Bone marrow (tissue), 2 donors: ENCODE data around the gene PYCR2.

Experiments used
- DNase-seq, 2 donors: peaks; one replicate each; lab custom pipeline; 2025; lab: John Stamatoyannopoulos, UW

The PYCR2 gene

DNA sequence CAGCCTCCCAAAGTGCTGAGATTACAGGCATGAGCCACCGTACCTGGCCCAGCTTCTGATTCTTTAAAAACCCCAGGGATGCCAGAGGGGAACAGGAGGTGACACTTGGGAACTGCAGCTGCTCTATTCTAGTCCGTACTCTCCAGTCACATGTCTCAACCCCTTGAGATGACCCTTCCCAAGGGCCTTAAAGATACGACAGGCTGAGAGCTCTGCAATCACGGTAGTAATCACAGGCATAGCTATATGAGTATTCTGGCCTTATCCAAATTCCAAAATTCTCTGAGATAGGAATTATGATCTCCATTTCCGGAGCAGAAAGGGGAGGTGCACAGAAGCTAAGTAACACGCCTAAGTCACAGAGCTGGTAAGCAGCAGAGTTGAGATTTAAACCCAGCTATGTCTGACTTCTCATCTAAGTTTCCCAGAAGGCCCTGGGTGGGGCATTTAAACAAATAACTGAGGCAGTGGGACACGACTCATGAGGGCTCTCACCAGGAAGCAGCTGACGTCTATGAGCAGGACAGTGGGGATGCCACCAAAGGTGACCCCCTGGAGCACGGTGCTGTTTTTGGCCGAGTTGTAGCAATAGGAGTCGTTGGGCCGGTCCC is 47.0 kb downstream of the PYCR2 start:
- DNase-seq: no peak

DNA sequence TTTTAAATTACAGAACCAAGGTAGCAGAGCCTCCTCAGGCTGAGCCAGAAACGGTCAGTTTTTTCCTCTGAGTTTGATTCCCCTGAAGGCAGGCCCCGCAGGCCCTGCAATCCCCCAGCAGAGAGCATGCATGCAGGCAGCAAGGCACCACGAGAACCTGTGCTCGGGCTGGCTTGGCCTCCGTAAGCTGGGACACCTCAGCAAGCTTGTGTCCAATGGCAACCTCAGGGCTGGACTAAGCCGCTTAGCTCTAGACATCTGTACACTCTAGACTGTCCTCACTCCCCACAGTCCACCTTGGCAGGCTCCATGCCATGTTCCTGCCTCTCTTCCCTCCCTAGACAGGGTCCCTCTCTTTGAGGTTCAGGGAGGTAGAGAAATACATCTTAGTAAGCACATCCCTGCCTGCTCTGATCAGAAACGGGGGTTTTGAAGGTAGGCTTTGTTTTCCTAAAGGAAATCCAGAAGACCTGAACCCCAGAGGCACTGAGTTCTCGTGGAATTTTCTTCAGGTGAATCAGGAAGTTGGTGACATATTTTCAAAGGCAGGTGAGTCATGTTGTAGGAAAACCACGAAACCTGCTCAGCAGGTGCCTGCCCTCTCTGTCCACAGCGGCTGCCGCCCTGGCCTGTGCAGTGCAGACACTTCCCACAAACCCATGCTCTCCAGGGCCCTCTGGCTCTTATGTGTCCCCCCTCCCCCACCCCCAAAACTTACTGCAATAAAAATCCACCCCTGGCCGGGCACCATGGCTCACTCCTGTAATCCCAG is 48.8 kb downstream of the PYCR2 start:
- no peak for DNase-seq

DNA sequence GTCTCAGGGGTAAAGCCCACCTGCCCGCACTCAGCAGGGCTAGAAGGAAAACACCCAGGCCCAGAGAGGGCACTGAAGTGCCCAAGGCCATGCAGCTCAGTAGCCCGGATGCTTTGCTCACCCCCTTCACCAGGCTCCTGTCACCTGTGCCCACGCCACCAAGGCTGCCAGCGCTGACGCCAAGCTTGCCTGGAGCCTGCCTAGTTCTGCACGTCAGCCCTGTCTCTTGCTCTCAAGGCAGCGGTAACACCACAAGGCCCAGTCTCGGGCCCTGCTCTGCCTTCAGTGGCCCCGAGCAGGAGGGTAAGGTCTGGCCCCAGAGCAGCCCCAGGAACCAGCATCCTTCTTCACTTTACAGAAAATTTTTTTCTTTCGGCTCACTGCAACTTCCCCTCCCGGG is 49.6 kb downstream of the PYCR2 start:
- no peak for DNase-seq

DNA sequence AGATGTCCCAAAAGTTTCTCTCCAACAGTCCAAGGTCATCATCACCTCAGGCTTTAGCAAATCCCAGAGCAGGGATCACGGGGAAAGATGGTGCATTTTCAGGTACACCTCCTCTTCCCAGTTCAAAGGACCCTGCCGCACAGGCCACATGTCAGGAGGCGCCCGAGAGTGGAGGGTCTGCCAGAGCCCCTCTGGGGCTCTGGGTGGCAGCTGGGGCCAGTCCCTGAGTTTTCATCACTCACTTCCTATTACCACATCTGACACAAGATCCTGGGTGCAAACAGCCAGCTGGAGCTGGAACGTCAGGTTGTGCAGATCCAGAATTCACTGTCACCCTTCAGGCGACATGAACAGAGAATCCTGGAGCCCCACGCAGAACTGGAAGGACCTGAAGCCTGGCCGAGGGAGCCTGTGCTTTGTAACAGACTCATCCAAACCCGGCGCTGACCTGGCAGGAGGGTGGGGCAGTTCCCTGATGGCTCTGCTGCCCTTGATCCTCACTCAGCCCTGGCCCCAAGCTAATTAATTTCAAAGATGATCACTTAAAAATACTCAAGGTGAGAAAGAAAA is 50.7 kb downstream of the PYCR2 start:
- DNase-seq: no peak

DNA sequence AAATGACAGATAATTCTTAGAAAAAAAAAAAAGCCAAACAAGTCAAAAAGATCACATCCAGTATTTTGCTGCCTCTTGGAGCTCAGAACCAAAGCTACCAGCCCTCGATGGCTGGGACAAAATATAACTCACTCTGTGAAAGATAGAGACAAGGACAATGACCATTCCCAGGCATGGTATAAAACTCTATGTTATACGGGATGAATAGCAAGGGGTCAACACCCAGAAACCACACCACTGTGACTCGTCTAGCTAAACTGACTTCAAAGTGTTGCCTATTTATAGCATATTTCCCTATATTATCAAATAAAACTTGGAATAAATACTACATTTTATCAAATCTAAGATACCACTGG is 52.0 kb downstream of the PYCR2 start:
- DNase-seq: no peak

DNA sequence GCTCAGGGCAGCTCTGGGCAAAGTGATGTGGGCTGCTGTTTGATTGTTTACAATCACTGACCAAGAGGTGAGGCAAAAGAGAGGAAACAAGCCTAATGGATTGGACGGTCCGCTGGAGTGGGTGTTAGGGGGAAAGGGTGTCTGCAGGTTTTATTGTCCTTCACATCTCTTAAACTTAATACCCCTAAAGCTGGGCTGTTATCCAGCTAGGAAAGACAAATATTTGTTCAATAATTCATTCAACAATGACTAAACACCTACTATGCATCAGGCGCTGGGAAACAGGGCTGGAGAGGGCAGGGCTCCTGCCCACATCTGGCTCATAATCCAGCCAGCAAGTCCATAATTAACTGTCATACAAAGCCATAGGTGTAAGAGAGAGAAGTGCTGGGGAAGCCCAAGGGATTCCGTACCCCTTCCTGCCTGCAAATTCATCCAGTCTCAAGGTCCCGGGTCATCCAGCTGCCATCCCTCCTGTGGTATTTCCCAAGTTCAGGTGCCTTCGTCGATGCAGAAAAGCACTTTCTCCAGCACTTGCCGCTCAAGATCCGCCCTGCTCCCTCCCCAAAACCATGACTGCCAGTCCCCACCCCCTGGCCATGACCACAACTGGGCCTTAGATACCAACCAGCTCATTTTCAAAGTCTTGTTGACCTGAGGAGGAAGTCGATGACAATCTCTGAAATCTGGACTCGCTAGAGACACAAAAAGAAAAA is 52.5 kb downstream of the PYCR2 start:
- no peak for DNase-seq

DNA sequence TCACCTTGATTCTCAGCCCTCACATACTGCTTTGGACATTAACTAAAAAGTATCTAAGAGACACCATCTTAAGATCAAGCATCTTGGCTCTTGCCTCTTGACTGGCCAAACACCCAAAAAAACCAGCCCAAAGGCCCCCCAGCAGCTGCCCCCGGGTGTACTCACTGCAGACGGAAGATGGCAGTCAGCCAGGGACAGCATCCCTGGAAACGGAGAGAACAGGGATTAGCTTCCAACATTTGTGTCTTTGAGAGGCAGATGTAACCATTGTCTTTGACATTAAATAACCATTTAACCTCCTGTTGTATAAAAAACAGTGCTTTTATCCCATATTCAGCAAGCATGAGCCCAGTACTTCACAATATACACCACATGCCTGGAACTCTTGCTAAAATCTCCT is 53.1 kb downstream of the PYCR2 start:
- DNase-seq: no peak
